Activated CD4-positive, alpha-beta memory T cell treated with anti-CD3 and anti-CD28 coated beads, Interleukin-2, amount 10 ng/mL, durations not matched to agents 7 days and 5 days (primary cell): ENCODE results near the gene NRN1. TPM values are rescaled to one million over a fixed set of nuclear protein-coding genes. Genes with fewer than 3 reads are reported as not detected.
A peak's percentile ranks its signal among the peaks of the same experiment; 100 is the strongest.

Source experiments
- CTCF ChIA-PET: fragments of 350-600 bp; sonication (Branson Sonifier 250); formaldehyde crosslinking; loops from one replicate; lab custom pipeline; 2021; ENCODE audit warnings: antibody characterized with exemption, inconsistent platforms; lab: Charles Lee
- POLR2A ChIA-PET: fragments of 350-600 bp; sonication (Branson Sonifier 250); formaldehyde crosslinking; loops from one replicate; lab custom pipeline; 2021; ENCODE audit warnings: antibody characterized with exemption; lab: Charles Lee
- DNase-seq: peaks from one replicate; pipeline ENCODE4 v3.0.0-alpha.2; 2020
- H3K27ac Mint-ChIP-seq: one replicate; pipeline ENCODE4 v1.8.0; 2021; ENCODE audit warnings: mild to moderate bottlenecking, mixed read lengths
- H3K27me3 Mint-ChIP-seq: one replicate; pipeline ENCODE4 v1.8.0; 2021; ENCODE audit warnings: mixed read lengths
- H3K36me3 Mint-ChIP-seq: one replicate; pipeline ENCODE4 v1.8.0; 2021; ENCODE audit warnings: low read depth, mixed read lengths
- H3K4me1 Mint-ChIP-seq: one replicate; pipeline ENCODE4 v1.8.0; 2021; ENCODE audit warnings: mixed read lengths
- H3K4me3 Mint-ChIP-seq: one replicate; pipeline ENCODE4 v1.8.0; 2021; ENCODE audit warnings: mild to moderate bottlenecking, mixed read lengths
- H3K9me3 Mint-ChIP-seq: one replicate; pipeline ENCODE4 v1.8.0; 2021; ENCODE audit warnings: mixed read lengths
- total RNA-seq, 2 experiments: library from RNA; stranded (reverse); gene quantifications; one replicate each; pipeline ENCODE4 v1.2.3, GENCODE V29; 2021

NRN1 gene
- total RNA-seq, 2 experiments from 2014 or later = 3.2 to 4.1 TPM

GRCh38 chr6:5998711-5999687 is 7.7 kb downstream of the NRN1 start:
- Mint-ChIP-seq H3K4me1 (peaks cover 69% of the 10 kb centered on the region), H3K27ac (peak overlapping the region; percentile 18)

GRCh38 chr6:5998236-5998635 is 8.5 kb downstream of the NRN1 start:
- peak overlapping the region; percentile 16 for H3K4me3 Mint-ChIP-seq
- peaks cover 38% of the 10 kb centered on the region for H3K36me3 Mint-ChIP-seq
- H3K4me1 Mint-ChIP-seq = peaks cover 67% of the 10 kb centered on the region
- H3K27me3 Mint-ChIP-seq = peaks cover 94% of the 10 kb centered on the region
- POLR2A ChIA-PET = interaction anchor here (0.7 to 2.3 kb wide), 2 partner anchors 10 to 12 kb away, joined by 3 to 6 read pairs; no protein-coding TSS in a partner anchor
- DNase-seq = no peak
- CTCF ChIA-PET = interaction anchor here (1.7 kb wide), 1 partner anchor 527 kb away, joined by 5 read pairs; no protein-coding TSS in a partner anchor
- H3K9me3 Mint-ChIP-seq = peaks cover 5% of the 10 kb centered on the region
- H3K27ac Mint-ChIP-seq = no peak overlapping the region

More at GRCh38 chr6:5998711-5999687, 7.7 kb downstream of the NRN1 start:
- Mint-ChIP-seq H3K4me3 (peak overlapping the region; percentile 38), H3K9me3 (peaks cover 5% of the 10 kb centered on the region), H3K27me3 (peaks cover 90% of the 10 kb centered on the region), H3K36me3 (peaks cover 41% of the 10 kb centered on the region)
- no peak for DNase-seq
- ChIA-PET POLR2A (interaction anchor here (2.0 to 2.3 kb wide), 2 partner anchors 9 kb away, joined by 4 to 6 read pairs; no protein-coding TSS in a partner anchor), CTCF (interaction anchor here (1.7 kb wide), 1 partner anchor 528 kb away, joined by 5 read pairs; no protein-coding TSS in a partner anchor)

- peaks cover 5% of the 10 kb centered on the region for H3K9me3 Mint-ChIP-seq
- CTCF ChIA-PET = interaction anchor here (1.0 to 1.7 kb wide), 2 partner anchors 11 to 526 kb away, joined by 3 to 5 read pairs; no protein-coding TSS in a partner anchor
- H3K4me3 Mint-ChIP-seq = peak overlapping the region; percentile 93
- H3K27me3 Mint-ChIP-seq = peaks cover 94% of the 10 kb centered on the region
- H3K27ac Mint-ChIP-seq = peak overlapping the region; percentile 24
- POLR2A ChIA-PET = interaction anchor here (0.7 to 2.3 kb wide), 2 partner anchors 10 to 11 kb away, joined by 3 to 6 read pairs; no protein-coding TSS in a partner anchor
- H3K36me3 Mint-ChIP-seq = peaks cover 34% of the 10 kb centered on the region
- H3K4me1 Mint-ChIP-seq = peaks cover 61% of the 10 kb centered on the region
- no peak for DNase-seq
These were observed 9.2 kb downstream of the NRN1 start for GRCh38 chr6:5997420-5997987.

GRCh38 chr6:5996714-5997419 is 9.9 kb downstream of the NRN1 start:
- DNase-seq = no peak
- Mint-ChIP-seq H3K27ac (no peak overlapping the region), H3K27me3 (peaks cover 94% of the 10 kb centered on the region), H3K36me3 (peaks cover 32% of the 10 kb centered on the region), H3K4me3 (peak overlapping the region; percentile 93), H3K9me3 (peaks cover 5% of the 10 kb centered on the region), H3K4me1 (peaks cover 58% of the 10 kb centered on the region)
- POLR2A ChIA-PET = interaction anchor here (2.3 kb wide), 1 partner anchor 11 kb away, joined by 6 read pairs; no protein-coding TSS in a partner anchor
- CTCF ChIA-PET = interaction anchor here (1.0 to 1.7 kb wide), 2 partner anchors 11 to 526 kb away, joined by 3 to 5 read pairs; no protein-coding TSS in a partner anchor

GRCh38 chr6:5995949-5996713 is 10.6 kb downstream of the NRN1 start:
- Mint-ChIP-seq H3K4me1 (peaks cover 53% of the 10 kb centered on the region), H3K36me3 (peaks cover 25% of the 10 kb centered on the region), H3K27me3 (peaks cover 93% of the 10 kb centered on the region), H3K9me3 (peaks cover 5% of the 10 kb centered on the region), H3K4me3 (peak overlapping the region; percentile 93), H3K27ac (no peak overlapping the region)
- no peak for DNase-seq
- ChIA-PET POLR2A (interaction anchor here (1.1 to 2.3 kb wide), 2 partner anchors 11 to 12 kb away, joined by 3 to 6 read pairs; no protein-coding TSS in a partner anchor), CTCF (no interaction called here)

GRCh38 chr6:5995658-5995948 is 11.1 kb downstream of the NRN1 start:
- no peak for DNase-seq
- Mint-ChIP-seq H3K4me1 (peaks cover 53% of the 10 kb centered on the region), H3K27ac (no peak overlapping the region), H3K36me3 (peaks cover 25% of the 10 kb centered on the region), H3K4me3 (peak overlapping the region; percentile 93), H3K9me3 (peaks cover 5% of the 10 kb centered on the region), H3K27me3 (peaks cover 92% of the 10 kb centered on the region)
- ChIA-PET POLR2A (interaction anchor here (0.6 to 1.2 kb wide), 3 partner anchors 12 to 141 kb away, joined by 3 to 4 read pairs (median 3); no protein-coding TSS in a partner anchor), CTCF (interaction anchor here (1.0 to 2.2 kb wide), 2 partner anchors 11 to 524 kb away, joined by 3 to 7 read pairs; partner anchors contain the start of gene NRN1)

GRCh38 chr6:5994999-5995657 is 11.6 kb downstream of the NRN1 start:
- H3K4me1 Mint-ChIP-seq = peaks cover 49% of the 10 kb centered on the region
- no peak overlapping the region for H3K27ac Mint-ChIP-seq
- peaks cover 21% of the 10 kb centered on the region for H3K36me3 Mint-ChIP-seq
- ChIA-PET POLR2A (interaction anchor here (0.6 to 1.2 kb wide), 4 partner anchors 9 to 140 kb away, joined by 3 to 4 read pairs (median 3); no protein-coding TSS in a partner anchor), CTCF (interaction anchor here (1.0 to 2.2 kb wide), 2 partner anchors 11 to 524 kb away, joined by 3 to 7 read pairs; partner anchors contain the start of gene NRN1)
- H3K4me3 Mint-ChIP-seq = peak overlapping the region; percentile 93
- peaks cover 1% of the 10 kb centered on the region for H3K9me3 Mint-ChIP-seq
- H3K27me3 Mint-ChIP-seq = peaks cover 87% of the 10 kb centered on the region
- no peak for DNase-seq

- Mint-ChIP-seq H3K27ac (no peak overlapping the region), H3K36me3 (peaks cover 14% of the 10 kb centered on the region), H3K27me3 (peaks cover 87% of the 10 kb centered on the region), H3K4me1 (peaks cover 42% of the 10 kb centered on the region), H3K4me3 (no peak overlapping the region), H3K9me3 (no peaks in the 10 kb centered on the region)
- no peak for DNase-seq
- ChIA-PET POLR2A (interaction anchor here (0.7 to 1.2 kb wide), 2 partner anchors 10 to 14 kb away, joined by 3 to 4 read pairs; no protein-coding TSS in a partner anchor), CTCF (interaction anchor here (1.0 to 2.2 kb wide), 2 partner anchors 12 to 523 kb away, joined by 3 to 7 read pairs; partner anchors contain the start of gene NRN1)
These were observed 12.3 kb downstream of the NRN1 start for GRCh38 chr6:5994234-5994998.

GRCh38 chr6:5992551-5993225 is 14.0 kb downstream of the NRN1 start:
- peaks cover 11% of the 10 kb centered on the region for H3K36me3 Mint-ChIP-seq
- H3K9me3 Mint-ChIP-seq = no peaks in the 10 kb centered on the region
- peaks cover 83% of the 10 kb centered on the region for H3K27me3 Mint-ChIP-seq
- DNase-seq = no peak
- ChIA-PET POLR2A (no interaction called here), CTCF (no interaction called here)
- H3K4me3 Mint-ChIP-seq = no peak overlapping the region
- H3K27ac Mint-ChIP-seq = no peak overlapping the region
- peaks cover 31% of the 10 kb centered on the region for H3K4me1 Mint-ChIP-seq

- no peaks in the 10 kb centered on the region for H3K9me3 Mint-ChIP-seq
- H3K4me3 Mint-ChIP-seq = no peak overlapping the region
- DNase-seq = no peak
- H3K27me3 Mint-ChIP-seq = peaks cover 75% of the 10 kb centered on the region
- H3K4me1 Mint-ChIP-seq = peaks cover 26% of the 10 kb centered on the region
- peaks cover 7% of the 10 kb centered on the region for H3K36me3 Mint-ChIP-seq
- ChIA-PET CTCF (no interaction called here), POLR2A (interaction anchor here (0.6 kb wide), 1 partner anchor 178 kb away, joined by 3 read pairs; no protein-coding TSS in a partner anchor)
- no peak overlapping the region for H3K27ac Mint-ChIP-seq
These were observed 15.9 kb downstream of the NRN1 start for GRCh38 chr6:5990786-5991185.
